SK-N-DZ (cell line): ENCODE measurements around the gene CHRM3.

Experiments used
- DNase-seq: peaks from one replicate; pipeline ENCODE4 v3.0.0-alpha.2; 2015; ENCODE audit warnings: low spot score

CHRM3 gene

GRCh38 chr1:239394107-239394506 is 7.7 kb downstream of the CHRM3 start:
- DNase-seq: no peak

- no peak for DNase-seq
Observed at GRCh38 chr1:239413916-239414315, 27.5 kb downstream of the CHRM3 start.

GRCh38 chr1:239417221-239417620 is 30.9 kb downstream of the CHRM3 start:
- no peak for DNase-seq

GRCh38 chr1:239417986-239418640 is 31.7 kb downstream of the CHRM3 start:
- no peak for DNase-seq

- DNase-seq: no peak
Observed at GRCh38 chr1:239418681-239419080, 32.3 kb downstream of the CHRM3 start.

GRCh38 chr1:239421811-239422210 is 35.4 kb downstream of the CHRM3 start:
- DNase-seq: no peak

- DNase-seq: no peak
Observed at GRCh38 chr1:239422818-239423217, 36.5 kb downstream of the CHRM3 start.

- no peak for DNase-seq
Observed at GRCh38 chr1:239426821-239427475, 40.6 kb downstream of the CHRM3 start.

- DNase-seq: no peak
Observed at GRCh38 chr1:239427712-239428111, 41.3 kb downstream of the CHRM3 start.

GRCh38 chr1:239428120-239428710 is 41.8 kb downstream of the CHRM3 start:
- no peak for DNase-seq

GRCh38 chr1:239429163-239429562 is 42.8 kb downstream of the CHRM3 start:
- no peak for DNase-seq

GRCh38 chr1:239432255-239432654 is 45.9 kb downstream of the CHRM3 start:
- DNase-seq: peak; percentile 55

- no peak for DNase-seq
Observed at GRCh38 chr1:239434181-239434580, 47.8 kb downstream of the CHRM3 start.
